Superior temporal gyrus (tissue), 1 donor: Measurements from ENCODE around the gene ZNF423.
A peak's percentile ranks its signal among the peaks of the same experiment; 100 is the strongest.

Experiments
- DNase-seq: peaks from one replicate; pipeline ENCODE4 v3.0.0-alpha.2; 2016; ENCODE audit errors: extremely low spot score

The ZNF423 gene

GRCh38 chr16:49643429-49644144, 212.3 kb downstream of the ZNF423 start:
- DNase-seq: no peak

- DNase-seq: no peak
These were observed 214.7 kb downstream of the ZNF423 start for GRCh38 chr16:49641250-49641649.

GRCh38 chr16:49640581-49640980, 215.3 kb downstream of the ZNF423 start:
- DNase-seq: no peak

- no peak for DNase-seq
These were observed 216.0 kb downstream of the ZNF423 start for GRCh38 chr16:49639739-49640431.

- DNase-seq: no peak
These were observed 217.0 kb downstream of the ZNF423 start for GRCh38 chr16:49638673-49639610.

- DNase-seq: no peak
These were observed 217.8 kb downstream of the ZNF423 start for GRCh38 chr16:49637933-49638672.

GRCh38 chr16:49637511-49637910, 218.4 kb downstream of the ZNF423 start:
- DNase-seq: no peak

- no peak for DNase-seq
These were observed 219.3 kb downstream of the ZNF423 start for GRCh38 chr16:49636608-49637007.

- DNase-seq: no peak
These were observed 220.0 kb downstream of the ZNF423 start for GRCh38 chr16:49635591-49636581.

GRCh38 chr16:49635009-49635350, 220.9 kb downstream of the ZNF423 start:
- no peak for DNase-seq

- no peak for DNase-seq
These were observed 221.5 kb downstream of the ZNF423 start for GRCh38 chr16:49634235-49635008.

- no peak for DNase-seq
These were observed 223.1 kb downstream of the ZNF423 start for GRCh38 chr16:49632795-49633184.

GRCh38 chr16:49632086-49632794, 223.7 kb downstream of the ZNF423 start:
- DNase-seq: no peak

- DNase-seq: peak; percentile 31
These were observed 224.5 kb downstream of the ZNF423 start for GRCh38 chr16:49631187-49632041.

GRCh38 chr16:49630783-49631182, 225.1 kb downstream of the ZNF423 start:
- no peak for DNase-seq

- no peak for DNase-seq
These were observed 226.1 kb downstream of the ZNF423 start for GRCh38 chr16:49629851-49630250.

- DNase-seq: no peak
These were observed 227.8 kb downstream of the ZNF423 start for GRCh38 chr16:49628148-49628547.
